HCT116 (cell line): Measurements from ENCODE around the gene ACBD7. TPM values are rescaled to one million over a fixed set of nuclear protein-coding genes. Genes with fewer than 3 reads are reported as not detected.

Experiments used
- ATAC-seq: fragments of 200-7000 bp; cut with Tn5 transposase; 2 replicates; pipeline ENCODE4 v1.9.1; 2020; ENCODE audit warnings: mild to moderate bottlenecking, moderate library complexity
- BruUV-seq: library from RNA; stranded (reverse); fragments of 400-500 nt; replicated peaks from 2 replicates; lab custom pipeline; 2021; lab: Mats Ljungman, UMichigan
- CTCF ChIA-PET: fragments of 300-600 bp; sonication (Branson Sonifier 250); formaldehyde crosslinking; loops from one replicate; lab custom pipeline; 2021; ENCODE audit warnings: antibody characterized with exemption; lab: Charles Lee
- POLR2A ChIA-PET: fragments of 300-600, 350-600 bp; sonication (Branson Sonifier 250); formaldehyde crosslinking; loops from one replicate; lab custom pipeline; 2021; ENCODE audit warnings: antibody characterized with exemption; lab: Charles Lee
- RAD21 ChIA-PET, 2 experiments: fragments of 300-600 bp; sonication (Branson Sonifier 250); formaldehyde crosslinking; loops; one replicate each; lab custom pipeline; 2023; ENCODE audit warnings: low total read pairs in 2 of 2; ENCODE audit not compliant: uncharacterized antibody in 2 of 2, unreplicated experiment in 2 of 2, low non-redundant PET in 1 of 2; lab: Charles Lee
- DNase-seq: peaks from one replicate; pipeline ENCODE4 v3.0.0-alpha.2; 2010; ENCODE audit warnings: low read depth, low spot score
- H2AFZ ChIP-seq: fragments of 200-600 bp; shearing (Covaris generic), sonication (generic); 2 replicates; pipeline ENCODE4 v1.6.1; 2017; ENCODE audit warnings: low read depth, mixed run types, mixed read lengths, antibody characterized with exemption, low read length; ENCODE audit not compliant: poor library complexity, severe bottlenecking
- H3K27ac ChIP-seq: 2 replicates; pipeline ENCODE4 v1.5.1; 2012; ENCODE audit warnings: low read depth, low read length
- H3K27me3 ChIP-seq: fragments of 200-600 bp; sonication (generic); 2 replicates; pipeline ENCODE4 v1.6.1; 2016; ENCODE audit warnings: mixed run types, low read length, mixed read lengths; ENCODE audit not compliant: insufficient read depth
- H3K36me3 ChIP-seq, 2 experiments: fragments of 200-500 bp in 1 of 2; fragments of 200-600 bp in 1 of 2; sonication (Bioruptor generic) in 1 of 2; sonication (generic) in 1 of 2; 2 replicates each; pipeline versions ENCODE4 v1.5.1 to v1.6.1; 2014 to 2016; ENCODE audit warnings: low read length in 2 of 2, inconsistent platforms in 1 of 2, mixed read lengths in 1 of 2, mixed run types in 1 of 2; ENCODE audit not compliant: insufficient read depth in 2 of 2, control insufficient read depth in 1 of 2
- H3K4me1 ChIP-seq, 2 experiments: fragments of 200-600 bp in 1 of 2; sonication (generic) in 1 of 2; 2 replicates each; pipeline versions ENCODE4 v1.5.1 to v1.6.1; 2012 to 2017; ENCODE audit warnings: low read length in 2 of 2, inconsistent platforms in 1 of 2, mild to moderate bottlenecking in 1 of 2, mixed read lengths in 1 of 2, mixed run types in 1 of 2, moderate library complexity in 1 of 2; ENCODE audit not compliant: insufficient read depth in 2 of 2, control insufficient read depth in 1 of 2
- H3K4me2 ChIP-seq: fragments of 200-600 bp; sonication (generic); 2 replicates; pipeline ENCODE4 v1.6.1; 2017; ENCODE audit warnings: mixed run types, low read length, mixed read lengths
- H3K4me3 ChIP-seq, 2 experiments: fragments of 200-600 bp in 1 of 2; sonication (generic) in 1 of 2; replicated peaks in 1 of 2; 2 replicates each; pipeline ENCODE4 v1.5.1; 2011 to 2016; ENCODE audit warnings: low read length in 2 of 2, control low read depth in 1 of 2, low read depth in 1 of 2, mild to moderate bottlenecking in 1 of 2, mixed read lengths in 1 of 2, mixed run types in 1 of 2
- H3K79me2 ChIP-seq: fragments of 200-600 bp; sonication (generic); 2 replicates; pipeline ENCODE4 v1.6.1; 2017; ENCODE audit warnings: mild to moderate bottlenecking, mixed run types, low read length, moderate library complexity, mixed read lengths; ENCODE audit not compliant: insufficient read depth
- H3K9ac ChIP-seq: fragments of 200-600 bp; sonication (generic); 2 replicates; pipeline ENCODE4 v1.6.1; 2016; ENCODE audit warnings: low read length, mixed read lengths
- H3K9me2 ChIP-seq: fragments of 200-600 bp; sonication (generic), shearing (Covaris generic); 2 replicates; pipeline ENCODE4 v1.6.1; 2017; ENCODE audit warnings: mixed run types, mild to moderate bottlenecking, moderate library complexity; ENCODE audit not compliant: insufficient read depth
- H3K9me3 ChIP-seq, 2 experiments: fragments of 200-500 bp in 1 of 2; fragments of 200-600 bp in 1 of 2; sonication (Bioruptor generic) in 1 of 2; sonication (generic) in 1 of 2; 2 replicates each; pipeline ENCODE4 v1.6.1; 2014 to 2017; ENCODE audit warnings: low read length in 2 of 2, mixed read lengths in 2 of 2, inconsistent platforms in 1 of 2, low read depth in 1 of 2, mild to moderate bottlenecking in 1 of 2, mixed run types in 1 of 2, moderate library complexity in 1 of 2; ENCODE audit not compliant: control insufficient read depth in 1 of 2, insufficient read depth in 1 of 2
- H4K20me1 ChIP-seq: fragments of 200-600 bp; sonication (generic), shearing (Covaris generic); 2 replicates; pipeline ENCODE4 v1.6.1; 2017; ENCODE audit warnings: mixed run types, mild to moderate bottlenecking, moderate library complexity; ENCODE audit not compliant: insufficient read depth
- EGR1 ChIP-seq: IDR thresholded peaks from 2 replicates; pipeline ENCODE4 v1.6.1; 2012; ENCODE audit warnings: low read depth
- EZH2phosphoT487 ChIP-seq: fragments of 200-600 bp; IDR thresholded peaks from 2 replicates; pipeline ENCODE4 v1.6.1; 2018; ENCODE audit warnings: antibody characterized with exemption, borderline replicate concordance
- FOSL1 ChIP-seq: IDR thresholded peaks from 2 replicates; pipeline ENCODE4 v1.6.1; 2012; ENCODE audit warnings: low read depth
- RAD21 ChIP-seq: IDR thresholded peaks from 2 replicates; pipeline ENCODE4 v1.6.1; 2012; ENCODE audit warnings: low read depth, mild to moderate bottlenecking
- SIN3A ChIP-seq: IDR thresholded peaks from 2 replicates; pipeline ENCODE4 v1.6.1; 2012; ENCODE audit warnings: low read depth
- SP1 ChIP-seq: IDR thresholded peaks from 2 replicates; pipeline ENCODE4 v1.6.1; 2012; ENCODE audit warnings: low read depth
- SRF ChIP-seq: IDR thresholded peaks from 2 replicates; pipeline ENCODE4 v1.6.1; 2012; ENCODE audit warnings: low read depth
- YY1 ChIP-seq: IDR thresholded peaks from 2 replicates; pipeline ENCODE4 v1.6.1; 2011; ENCODE audit warnings: low read length, low read depth, moderate library complexity, mild to moderate bottlenecking; ENCODE audit not compliant: insufficient replicate concordance; ENCODE audit errors: extremely low read depth
- ZFX ChIP-seq: fragments of 450-650 bp; IDR thresholded peaks from 2 replicates; pipeline ENCODE4 v1.6.1; 2017
- ZNF274 ChIP-seq: fragments of 200-500 bp; sonication (Bioruptor generic); IDR thresholded peaks from 2 replicates; pipeline ENCODE4 v1.6.1; 2014; ENCODE audit warnings: mild to moderate bottlenecking, low read depth, low read length, inconsistent platforms
- intact Hi-C: fragments of 100-400 bp; cut with micrococcal nuclease; formaldehyde crosslinking; loops from 2 replicates; pipeline ENCODE4 v1.10.0; 2022
- total RNA-seq: library from RNA; stranded (reverse); gene quantifications from one replicate; pipeline ENCODE4 v1.2.1, GENCODE V29; 2021; ENCODE audit not compliant: unreplicated experiment
- TF ChIP-seq, protein P1 (sequence below): IDR thresholded peaks from 2 replicates; pipeline ENCODE4 v1.6.1; 2012
- TF ChIP-seq, protein P2 (sequence below): IDR thresholded peaks from 2 replicates; pipeline ENCODE4 v1.6.1; 2011; ENCODE audit warnings: mild to moderate bottlenecking, low read length, moderate library complexity; ENCODE audit not compliant: insufficient replicate concordance; ENCODE audit errors: extremely low read depth
- TF ChIP-seq, protein P3 (sequence below), 3 experiments: fragments of 200-600 bp in 1 of 3; sonication (generic) in 1 of 3; IDR thresholded peaks in 2 of 3; conservative IDR thresholded peaks in 1 of 3; 2 replicates each; pipeline ENCODE4 v1.5.1; 2012 to 2017; ENCODE audit warnings: low read depth in 2 of 3, low read length in 2 of 3, antibody characterized with exemption in 1 of 3, borderline replicate concordance in 1 of 3, control low read depth in 1 of 3, mild to moderate bottlenecking in 1 of 3, mixed read lengths in 1 of 3, mixed run types in 1 of 3, moderate library complexity in 1 of 3; ENCODE audit not compliant: insufficient read depth in 1 of 3
- TF ChIP-seq, protein P4 (sequence below): IDR thresholded peaks from 2 replicates; pipeline ENCODE4 v1.6.1; 2012

The ACBD7 gene
- total RNA-seq, 1 experiment from 2014 or later = 3.3 TPM

DNA sequence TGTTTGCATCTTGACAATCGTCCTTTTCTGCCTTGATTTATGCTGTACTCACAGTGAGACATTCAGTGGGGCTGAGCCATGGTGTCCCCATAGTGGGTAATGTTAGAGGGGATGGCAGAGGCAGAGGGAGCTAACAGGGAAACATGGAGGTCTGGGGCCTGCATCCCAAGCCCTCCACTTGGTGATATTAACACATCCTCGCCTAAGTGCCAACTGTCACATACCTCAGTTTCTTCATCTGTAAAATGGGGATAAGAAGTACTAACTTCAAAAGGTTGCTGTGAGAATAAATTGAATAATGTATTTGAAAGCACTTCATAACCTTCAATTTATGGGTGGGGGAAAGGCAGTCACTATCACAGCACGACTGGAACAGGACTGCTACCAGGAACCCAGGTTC lies 36.3 kb upstream of the ACBD7 start:
- H2AFZ ChIP-seq = no peak overlapping the region
- BruUV-seq = no TSS peak
- no peak for DNase-seq
- no peak overlapping the region for H3K27ac ChIP-seq
- TF ChIP-seq ZFX (no peak), YY1 (no peak), ZNF274 (no peak), EGR1 (no peak)
- TF ChIP-seq, protein P1, sequence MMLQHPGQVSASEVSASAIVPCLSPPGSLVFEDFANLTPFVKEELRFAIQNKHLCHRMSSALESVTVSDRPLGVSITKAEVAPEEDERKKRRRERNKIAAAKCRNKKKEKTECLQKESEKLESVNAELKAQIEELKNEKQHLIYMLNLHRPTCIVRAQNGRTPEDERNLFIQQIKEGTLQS = no peak
- TF ChIP-seq, protein P2, sequence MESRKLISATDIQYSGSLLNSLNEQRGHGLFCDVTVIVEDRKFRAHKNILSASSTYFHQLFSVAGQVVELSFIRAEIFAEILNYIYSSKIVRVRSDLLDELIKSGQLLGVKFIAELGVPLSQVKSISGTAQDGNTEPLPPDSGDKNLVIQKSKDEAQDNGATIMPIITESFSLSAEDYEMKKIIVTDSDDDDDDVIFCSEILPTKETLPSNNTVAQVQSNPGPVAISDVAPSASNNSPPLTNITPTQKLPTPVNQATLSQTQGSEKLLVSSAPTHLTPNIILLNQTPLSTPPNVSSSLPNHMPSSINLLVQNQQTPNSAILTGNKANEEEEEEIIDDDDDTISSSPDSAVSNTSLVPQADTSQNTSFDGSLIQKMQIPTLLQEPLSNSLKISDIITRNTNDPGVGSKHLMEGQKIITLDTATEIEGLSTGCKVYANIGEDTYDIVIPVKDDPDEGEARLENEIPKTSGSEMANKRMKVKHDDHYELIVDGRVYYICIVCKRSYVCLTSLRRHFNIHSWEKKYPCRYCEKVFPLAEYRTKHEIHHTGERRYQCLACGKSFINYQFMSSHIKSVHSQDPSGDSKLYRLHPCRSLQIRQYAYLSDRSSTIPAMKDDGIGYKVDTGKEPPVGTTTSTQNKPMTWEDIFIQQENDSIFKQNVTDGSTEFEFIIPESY = no peak
- no peaks in the 10 kb centered on the region for H3K9me3 ChIP-seq
- no peaks in the 10 kb centered on the region for H3K9me2 ChIP-seq
- intact Hi-C loops = no loop called here
- H3K27me3 ChIP-seq = no peaks in the 10 kb centered on the region
- H3K4me1 ChIP-seq = no peaks in the 10 kb centered on the region
- ATAC-seq = no peak
- ChIA-PET CTCF (no interaction called here), POLR2A (no interaction called here), RAD21 (no interaction called here)
- no peak overlapping the region for H3K4me3 ChIP-seq
- H3K36me3 ChIP-seq = peaks cover 2 to 23% of the 10 kb centered on the region in 2 experiments; a peak in 2 of 4 replicates
- no peak overlapping the region for H3K9ac ChIP-seq
- no peak overlapping the region for H3K4me2 ChIP-seq
- H4K20me1 ChIP-seq = no peaks in the 10 kb centered on the region
- H3K79me2 ChIP-seq = no peaks in the 10 kb centered on the region

DNA sequence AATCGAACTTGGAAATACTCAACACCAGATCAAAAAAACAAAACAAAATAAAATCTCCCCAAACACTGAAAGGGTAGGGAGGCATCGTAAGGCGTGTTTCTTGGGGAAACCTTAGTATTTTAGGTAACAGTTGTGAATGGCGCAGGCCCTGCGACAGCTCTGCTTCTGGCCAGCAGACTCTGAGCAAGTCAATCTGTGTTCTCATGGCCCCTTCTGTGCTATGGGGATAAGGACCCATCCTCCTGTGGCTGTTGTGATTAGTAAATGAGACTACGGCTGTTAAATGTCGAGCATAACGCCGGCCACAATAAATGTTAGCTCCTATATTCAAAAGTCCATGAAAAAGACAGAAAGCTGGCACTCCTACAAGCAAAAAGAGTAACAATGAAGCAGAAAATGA lies 35.6 kb upstream of the ACBD7 start:
- Histone ChIP-seq H3K27ac (no peak overlapping the region), H3K36me3 (peaks cover 2 to 30% of the 10 kb centered on the region in 2 experiments; a peak in 2 of 4 replicates), H3K79me2 (no peaks in the 10 kb centered on the region), H3K9ac (no peak overlapping the region), H2AFZ (no peak overlapping the region), H3K27me3 (no peaks in the 10 kb centered on the region), H3K4me3 (no peak overlapping the region), H4K20me1 (no peaks in the 10 kb centered on the region), H3K9me2 (no peaks in the 10 kb centered on the region), H3K4me2 (no peak overlapping the region), H3K4me1 (no peaks in the 10 kb centered on the region), H3K9me3 (no peaks in the 10 kb centered on the region)
- BruUV-seq = no TSS peak
- RAD21 ChIA-PET = no interaction called here
- intact Hi-C loops = no loop called here
- DNase-seq (no peak), ATAC-seq (no peak)
- POLR2A ChIA-PET = no interaction called here
- CTCF ChIA-PET = no interaction called here
- TF ChIP-seq, protein P3, sequence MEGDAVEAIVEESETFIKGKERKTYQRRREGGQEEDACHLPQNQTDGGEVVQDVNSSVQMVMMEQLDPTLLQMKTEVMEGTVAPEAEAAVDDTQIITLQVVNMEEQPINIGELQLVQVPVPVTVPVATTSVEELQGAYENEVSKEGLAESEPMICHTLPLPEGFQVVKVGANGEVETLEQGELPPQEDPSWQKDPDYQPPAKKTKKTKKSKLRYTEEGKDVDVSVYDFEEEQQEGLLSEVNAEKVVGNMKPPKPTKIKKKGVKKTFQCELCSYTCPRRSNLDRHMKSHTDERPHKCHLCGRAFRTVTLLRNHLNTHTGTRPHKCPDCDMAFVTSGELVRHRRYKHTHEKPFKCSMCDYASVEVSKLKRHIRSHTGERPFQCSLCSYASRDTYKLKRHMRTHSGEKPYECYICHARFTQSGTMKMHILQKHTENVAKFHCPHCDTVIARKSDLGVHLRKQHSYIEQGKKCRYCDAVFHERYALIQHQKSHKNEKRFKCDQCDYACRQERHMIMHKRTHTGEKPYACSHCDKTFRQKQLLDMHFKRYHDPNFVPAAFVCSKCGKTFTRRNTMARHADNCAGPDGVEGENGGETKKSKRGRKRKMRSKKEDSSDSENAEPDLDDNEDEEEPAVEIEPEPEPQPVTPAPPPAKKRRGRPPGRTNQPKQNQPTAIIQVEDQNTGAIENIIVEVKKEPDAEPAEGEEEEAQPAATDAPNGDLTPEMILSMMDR (IDR thresholded peaks at IDR 0.05 in 2 of 3, conservative IDR thresholded peaks at IDR 0.05 in 1 of 3; ENCODE audit: borderline replicate concordance in 1 of 3, insufficient read depth in 1 of 3, low read depth in 2 of 3, low read length in 2 of 3) = no peak
- TF ChIP-seq, protein P2 = no peak
- TF ChIP-seq SIN3A (no peak), SRF (no peak), EZH2phosphoT487 (no peak), RAD21 (no peak), SP1 (no peak), EGR1 (no peak), FOSL1 (no peak)
- TF ChIP-seq, protein P4, sequence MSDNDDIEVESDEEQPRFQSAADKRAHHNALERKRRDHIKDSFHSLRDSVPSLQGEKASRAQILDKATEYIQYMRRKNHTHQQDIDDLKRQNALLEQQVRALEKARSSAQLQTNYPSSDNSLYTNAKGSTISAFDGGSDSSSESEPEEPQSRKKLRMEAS = no peak
